Fibroblast of pulmonary artery (primary cell): ENCODE data around the gene PANK2.

Experiments
- DNase-seq: peaks from one replicate; pipeline ENCODE4 v3.0.0-alpha.2; 2010; ENCODE audit warnings: low read depth
- H3K4me3 ChIP-seq: replicated peaks from 2 replicates; pipeline ENCODE4 v1.5.1; 2011; ENCODE audit warnings: low read depth, mild to moderate bottlenecking, control low read depth, low read length, moderate library complexity
- TF ChIP-seq, protein P1 (sequence below): IDR thresholded peaks from 2 replicates; pipeline ENCODE4 v1.5.1; 2011; ENCODE audit warnings: mild to moderate bottlenecking, control low read depth, low read length, inconsistent platforms; ENCODE audit errors: missing control alignments

Gene PANK2

GRCh38 chr20:3911956-3912355, 22.8 kb downstream of the PANK2 start:
- TF ChIP-seq, protein P1, sequence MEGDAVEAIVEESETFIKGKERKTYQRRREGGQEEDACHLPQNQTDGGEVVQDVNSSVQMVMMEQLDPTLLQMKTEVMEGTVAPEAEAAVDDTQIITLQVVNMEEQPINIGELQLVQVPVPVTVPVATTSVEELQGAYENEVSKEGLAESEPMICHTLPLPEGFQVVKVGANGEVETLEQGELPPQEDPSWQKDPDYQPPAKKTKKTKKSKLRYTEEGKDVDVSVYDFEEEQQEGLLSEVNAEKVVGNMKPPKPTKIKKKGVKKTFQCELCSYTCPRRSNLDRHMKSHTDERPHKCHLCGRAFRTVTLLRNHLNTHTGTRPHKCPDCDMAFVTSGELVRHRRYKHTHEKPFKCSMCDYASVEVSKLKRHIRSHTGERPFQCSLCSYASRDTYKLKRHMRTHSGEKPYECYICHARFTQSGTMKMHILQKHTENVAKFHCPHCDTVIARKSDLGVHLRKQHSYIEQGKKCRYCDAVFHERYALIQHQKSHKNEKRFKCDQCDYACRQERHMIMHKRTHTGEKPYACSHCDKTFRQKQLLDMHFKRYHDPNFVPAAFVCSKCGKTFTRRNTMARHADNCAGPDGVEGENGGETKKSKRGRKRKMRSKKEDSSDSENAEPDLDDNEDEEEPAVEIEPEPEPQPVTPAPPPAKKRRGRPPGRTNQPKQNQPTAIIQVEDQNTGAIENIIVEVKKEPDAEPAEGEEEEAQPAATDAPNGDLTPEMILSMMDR, result no peak
- no peak overlapping the region for H3K4me3 ChIP-seq
- no peak for DNase-seq

DNA sequence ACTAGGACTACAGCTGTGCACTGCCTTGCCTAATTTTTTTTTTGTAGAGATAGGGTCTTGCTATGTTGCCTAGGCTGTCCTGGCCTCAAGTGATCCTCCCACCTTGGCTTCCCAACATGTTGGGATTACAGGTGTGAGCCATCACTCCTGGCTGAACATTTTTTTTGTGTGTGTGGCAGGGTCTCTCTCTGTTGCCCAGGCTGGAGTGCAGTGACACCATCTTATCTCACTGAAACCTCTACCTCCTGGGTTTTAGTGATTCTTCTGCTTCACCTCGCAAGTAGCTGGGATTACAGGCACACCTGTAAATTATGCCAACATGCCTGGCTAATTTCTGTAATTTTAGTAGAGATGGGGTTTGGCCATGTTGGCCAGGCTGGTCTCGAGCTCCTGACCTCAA, 25.3 kb downstream of the PANK2 start:
- TF ChIP-seq, protein P1, result no peak
- no peak overlapping the region for H3K4me3 ChIP-seq
- no peak for DNase-seq

DNA sequence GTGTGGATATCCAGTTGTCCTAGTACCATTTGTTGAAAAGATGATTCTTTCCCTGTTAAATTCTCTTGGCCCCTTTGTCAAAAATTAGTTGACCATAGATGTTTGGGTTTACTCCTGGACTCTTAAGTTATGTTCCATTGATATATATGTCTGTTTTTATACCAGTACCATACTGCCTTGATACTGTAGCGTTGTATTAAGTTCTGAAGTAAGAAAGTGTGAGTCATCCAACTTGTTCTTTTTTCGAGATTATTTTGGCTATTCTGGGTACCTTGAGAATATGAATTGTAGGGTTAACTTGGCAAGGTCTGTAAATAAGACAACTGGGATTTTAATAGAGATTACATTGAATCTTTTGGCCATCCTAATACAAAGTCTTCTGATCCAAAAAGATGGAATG, 26.5 kb downstream of the PANK2 start:
- TF ChIP-seq, protein P1, result no peak
- H3K4me3 ChIP-seq, result no peak overlapping the region
- DNase-seq, result no peak

DNA sequence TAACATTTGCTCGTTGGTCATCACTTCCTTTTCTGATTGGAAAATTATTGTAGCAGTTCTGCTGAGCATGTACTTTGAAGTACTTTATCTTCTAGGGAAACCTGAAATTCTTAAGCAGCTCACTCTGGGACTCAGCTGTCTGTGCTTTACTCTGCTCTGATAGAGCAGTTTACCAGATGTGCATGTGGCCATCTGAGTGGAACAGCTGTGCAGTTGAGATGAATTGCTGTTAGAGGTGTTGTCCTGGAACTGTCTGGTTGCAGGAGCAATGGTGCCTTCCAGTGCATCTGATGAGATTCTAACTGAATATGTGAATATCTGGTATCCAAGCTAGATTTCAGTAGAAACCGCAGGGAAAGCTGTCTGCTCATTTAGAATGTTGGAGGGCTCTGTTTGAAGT, 27.2 kb downstream of the PANK2 start:
- no peak for DNase-seq
- TF ChIP-seq, protein P1, result no peak
- no peak overlapping the region for H3K4me3 ChIP-seq

DNA sequence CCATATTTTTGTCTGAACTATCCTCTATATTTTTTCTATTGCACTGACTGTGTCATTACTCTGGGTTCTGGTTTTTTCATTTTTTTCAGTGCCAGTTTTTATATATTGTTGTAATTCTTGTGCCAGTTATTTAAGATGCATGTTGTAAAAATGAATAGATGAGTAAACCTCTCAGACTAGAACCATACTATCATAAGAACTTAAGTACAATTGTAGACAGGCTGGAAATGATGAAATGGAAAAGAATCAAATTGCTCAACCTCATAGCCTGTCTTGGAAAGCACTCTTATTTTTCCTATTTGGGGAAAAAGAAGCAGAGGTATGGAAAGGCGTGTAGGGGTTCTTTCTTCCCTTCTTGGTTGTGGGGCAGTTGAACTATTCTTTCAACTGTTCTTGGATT, 30.2 kb downstream of the PANK2 start:
- no peak overlapping the region for H3K4me3 ChIP-seq
- TF ChIP-seq, protein P1, result no peak
- DNase-seq, result peak; percentile 88

DNA sequence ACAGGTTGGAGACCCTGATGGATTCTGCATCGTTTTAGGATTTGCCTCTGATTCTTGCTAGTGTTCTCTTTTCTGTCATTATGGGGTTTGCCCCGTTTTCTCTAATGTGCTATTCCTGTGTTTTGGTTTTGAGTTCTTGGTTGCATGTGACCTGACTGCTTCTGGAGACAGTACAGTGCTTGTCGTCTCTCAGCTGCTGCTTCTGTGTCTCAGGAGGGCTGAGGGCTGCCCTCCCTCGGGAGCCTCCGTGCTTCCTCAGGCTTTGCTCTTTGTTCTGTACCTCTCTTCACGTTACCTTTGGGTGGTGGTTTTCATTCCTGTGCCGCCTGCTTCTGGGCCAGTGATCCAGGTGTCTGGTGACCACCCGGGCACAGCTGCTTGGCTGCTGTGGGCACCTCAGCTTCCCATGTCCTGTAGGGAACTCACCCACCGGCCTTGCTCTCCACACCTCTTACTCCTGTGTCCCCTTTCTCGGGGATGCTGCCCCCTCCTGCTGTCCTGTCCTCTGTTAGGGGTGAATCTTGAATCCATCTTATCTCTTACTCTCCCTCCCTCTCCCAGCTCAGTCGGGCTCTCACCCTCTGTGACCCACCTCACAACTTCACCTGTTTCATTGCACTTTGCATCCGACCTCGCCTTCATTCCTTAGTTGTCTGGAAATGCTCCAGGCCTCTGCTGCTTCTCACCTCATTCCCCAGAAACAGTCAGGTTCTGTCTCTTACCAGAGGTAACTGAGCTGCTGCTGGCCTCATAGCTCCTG, 33.2 kb downstream of the PANK2 start:
- TF ChIP-seq, protein P1, result no peak

DNA sequence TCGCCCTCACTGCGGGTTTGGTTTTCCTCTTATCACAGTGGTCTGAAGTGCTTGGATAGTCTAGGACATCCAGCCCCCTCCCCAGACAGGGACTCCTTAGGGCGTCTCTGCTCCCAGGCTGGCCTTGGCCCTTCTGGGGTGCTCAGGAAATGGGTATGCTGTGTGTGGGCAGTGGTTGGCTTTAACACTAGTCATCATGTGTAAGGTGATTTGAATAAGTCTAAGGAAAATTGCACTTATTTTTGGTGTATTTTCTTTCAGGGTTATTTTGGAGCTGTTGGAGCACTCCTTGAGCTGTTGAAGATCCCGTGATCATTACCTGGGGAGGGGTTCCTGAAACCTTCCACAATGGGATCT, 33.8 kb downstream of the PANK2 start:
- DNase-seq, result no peak
- no peak overlapping the region for H3K4me3 ChIP-seq
- TF ChIP-seq, protein P1, result no peak

More for the DNA sequence above, 33.2 kb downstream of the PANK2 start:
- H3K4me3 ChIP-seq, result no peak overlapping the region
- DNase-seq, result no peak
